GM23338 (cell line): ENCODE results near the gene GCNT2. TPM values are rescaled to one million over a fixed set of nuclear protein-coding genes. Genes with fewer than 3 reads are reported as not detected.

Experiments used
- ATAC-seq: fragments of 200-7000 bp; cut with Tn5 transposase; 3 replicates; pipeline ENCODE4 v1.9.1; 2020
- DNase-seq: peaks from one replicate; pipeline ENCODE4 v3.0.0-alpha.2; 2015; ENCODE audit warnings: low spot score
- H2AFZ ChIP-seq: fragments of 200-600 bp; sonication (generic); 2 replicates; pipeline ENCODE4 v1.8.0; 2016; ENCODE audit warnings: antibody characterized with exemption, mild to moderate bottlenecking, moderate library complexity
- H3F3A ChIP-seq: fragments of 200-600 bp; sonication (generic); replicated peaks from 2 replicates; pipeline ENCODE4 v1.8.0; 2017; ENCODE audit warnings: antibody characterized with exemption, mixed run types, low read depth
- H3K27ac ChIP-seq: fragments of 200-600 bp; sonication (generic); 2 replicates; pipeline ENCODE4 v1.6.1; 2016; ENCODE audit warnings: low read depth
- H3K27me3 ChIP-seq: fragments of 200-600 bp; sonication (generic); 2 replicates; pipeline ENCODE4 v1.8.0; 2016; ENCODE audit warnings: mild to moderate bottlenecking, mixed run types, moderate library complexity; ENCODE audit not compliant: insufficient read depth
- H3K36me3 ChIP-seq: fragments of 200-600 bp; sonication (generic); 2 replicates; pipeline ENCODE4 v1.8.0; 2016; ENCODE audit warnings: mild to moderate bottlenecking; ENCODE audit not compliant: insufficient read depth
- H3K4me1 ChIP-seq: fragments of 200-600 bp; sonication (generic); 2 replicates; pipeline ENCODE4 v1.8.0; 2016; ENCODE audit warnings: mild to moderate bottlenecking, moderate library complexity; ENCODE audit not compliant: insufficient read depth
- H3K4me2 ChIP-seq: fragments of 200-600 bp; sonication (generic); 2 replicates; pipeline ENCODE4 v1.7.1; 2017; ENCODE audit warnings: mixed run types
- H3K4me3 ChIP-seq: fragments of 200-600 bp; sonication (generic); 2 replicates; pipeline ENCODE4 v1.6.1; 2016; ENCODE audit warnings: mixed run types
- H3K79me2 ChIP-seq: fragments of 200-600 bp; sonication (generic); replicated peaks from 2 replicates; pipeline ENCODE4 v1.8.0; 2017; ENCODE audit warnings: mild to moderate bottlenecking; ENCODE audit not compliant: insufficient read depth
- H3K9me2 ChIP-seq: fragments of 200-600 bp; sonication (generic); 2 replicates; pipeline ENCODE4 v1.8.0; 2017; ENCODE audit not compliant: insufficient read depth
- H4K20me1 ChIP-seq: fragments of 200-600 bp; sonication (generic); replicated peaks from 2 replicates; pipeline ENCODE4 v1.8.0; 2017; ENCODE audit warnings: mild to moderate bottlenecking; ENCODE audit not compliant: insufficient read depth
- H3K27ac Mint-ChIP-seq: 2 replicates; pipeline ENCODE4 v1.8.0; 2020; ENCODE audit warnings: inconsistent platforms, mild to moderate bottlenecking, moderate library complexity, mixed read lengths
- H3K27me3 Mint-ChIP-seq: 3 replicates; pipeline ENCODE4 v1.8.0; 2022; ENCODE audit warnings: low read depth, mild to moderate bottlenecking, moderate library complexity, mixed read lengths, inconsistent platforms; ENCODE audit not compliant: insufficient read depth, poor library complexity
- H3K36me3 Mint-ChIP-seq: 3 replicates; pipeline ENCODE4 v1.8.0; 2021; ENCODE audit warnings: low read depth, mild to moderate bottlenecking, inconsistent platforms, moderate library complexity, mixed read lengths
- H3K4me1 Mint-ChIP-seq: 3 replicates; pipeline ENCODE4 v1.8.0; 2020; ENCODE audit warnings: mild to moderate bottlenecking, inconsistent platforms, mixed read lengths
- H3K4me3 Mint-ChIP-seq: 3 replicates; pipeline ENCODE4 v1.8.0; 2021; ENCODE audit warnings: moderate library complexity, mild to moderate bottlenecking, inconsistent platforms, mixed read lengths
- H3K9me3 Mint-ChIP-seq: 3 replicates; pipeline ENCODE4 v1.8.0; 2020; ENCODE audit warnings: moderate library complexity, mild to moderate bottlenecking, inconsistent platforms, mixed read lengths
- CREB1 ChIP-seq: fragments of 250-450 bp; sonication (Bioruptor Pico); IDR thresholded peaks from 2 replicates; pipeline ENCODE4 v1.5.0; 2020; ENCODE audit warnings: low read depth, mild to moderate bottlenecking, moderate library complexity
- EZH2 ChIP-seq: fragments of 200-600 bp; sonication (generic); IDR thresholded peaks from one replicate; pipeline ENCODE4 v1.8.0; 2017; ENCODE audit warnings: antibody characterized with exemption, mild to moderate bottlenecking, low read depth; ENCODE audit not compliant: unreplicated experiment
- EZH2phosphoT487 ChIP-seq: fragments of 200-600 bp; sonication (generic); IDR thresholded peaks from one replicate; pipeline ENCODE4 v1.8.1; 2018; ENCODE audit warnings: antibody characterized with exemption; ENCODE audit not compliant: unreplicated experiment
- JUNB ChIP-seq: IDR thresholded peaks from one replicate; pipeline ENCODE4 v1.6.1; 2016; ENCODE audit warnings: antibody characterized with exemption; ENCODE audit not compliant: unreplicated experiment
- NANOG ChIP-seq: IDR thresholded peaks from 2 replicates; pipeline ENCODE4 v1.6.1; 2016; ENCODE audit warnings: antibody characterized with exemption, borderline replicate concordance
- POLR2AphosphoS5 ChIP-seq: IDR thresholded peaks from 2 replicates; pipeline ENCODE4 v1.6.1; 2016; ENCODE audit warnings: antibody characterized with exemption, low read depth
- STAT1 ChIP-seq: IDR thresholded peaks from one replicate; pipeline ENCODE4 v1.6.1; 2016; ENCODE audit warnings: antibody characterized with exemption; ENCODE audit not compliant: unreplicated experiment
- ZNF114 ChIP-seq: fragments of 250-450 bp; sonication (Bioruptor Pico); IDR thresholded peaks from 2 replicates; pipeline ENCODE4 v1.5.0; 2020; ENCODE audit warnings: mild to moderate bottlenecking, moderate library complexity
- ZNF331 ChIP-seq: fragments of 250-450 bp; sonication (Bioruptor Pico); IDR thresholded peaks from 2 replicates; pipeline ENCODE4 v1.5.0; 2020; ENCODE audit warnings: low read depth, mild to moderate bottlenecking, moderate library complexity
- polyA plus RNA-seq: library from polyadenylated mRNA; unstranded; fragments of >200 nt; fragmentation: Nextera tagmentation; extraction: Ambion mirVana; gene quantifications from 2 replicates; pipeline ENCODE4 v1.2.1, GENCODE V29; 2016
- total RNA-seq: library from RNA; depleted of rRNA; stranded (reverse); fragments of >200 nt; shearing (Covaris generic); gene quantifications from 2 replicates; pipeline ENCODE4 v1.2.3, GENCODE V29; 2014
- TF ChIP-seq, protein P1 (sequence below): IDR thresholded peaks from one replicate; pipeline ENCODE4 v1.6.1; 2018; ENCODE audit warnings: antibody characterized with exemption; ENCODE audit not compliant: unreplicated experiment
- TF ChIP-seq, protein P2 (sequence below), 2 experiments: fragments of 200-600 bp in 1 of 2; sonication (generic) in 1 of 2; conservative IDR thresholded peaks; 2 replicates each; pipeline versions ENCODE4 v1.5.1 to v1.6.1; 2016 to 2017; ENCODE audit warnings: antibody characterized with exemption in 2 of 2, low read depth in 2 of 2, mild to moderate bottlenecking in 2 of 2, moderate library complexity in 1 of 2
- TF ChIP-seq, protein P3 (sequence below): IDR thresholded peaks from 2 replicates; pipeline ENCODE4 v1.6.1; 2016; ENCODE audit warnings: antibody characterized with exemption

Gene GCNT2
- total and polyA plus RNA-seq, 2 experiments from 2014 or later, result 28.3 to 137 TPM

DNA sequence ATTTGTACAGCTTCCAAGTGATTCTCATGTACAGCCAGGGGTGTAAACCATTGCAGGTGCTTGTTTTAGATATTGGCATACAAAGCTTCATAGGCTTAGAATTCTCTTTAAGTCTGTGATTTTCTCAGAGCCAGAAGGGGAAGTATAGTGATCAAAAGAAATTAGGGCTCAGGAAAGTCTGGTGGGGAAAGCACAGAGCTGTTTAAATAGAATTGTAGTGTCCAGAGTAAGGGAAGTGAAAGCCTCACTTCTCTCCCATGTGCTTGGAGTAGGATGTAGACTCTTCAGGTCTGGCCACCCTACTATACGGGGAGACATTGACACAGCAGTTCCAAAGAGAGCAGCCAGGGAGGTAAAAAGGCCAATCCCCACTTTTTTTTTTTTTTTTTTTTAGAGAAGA, 10.4 kb downstream of the GCNT2 start:
- ATAC-seq, result peak; percentile 28; the same call in 2 of the 3 replicates
- Histone ChIP-seq H2AFZ (no peak overlapping the region; the same call in 1 of the 2 replicates), H3K9me2 (no peaks in the 10 kb centered on the region; the same call in 1 of the 2 replicates), H3K4me3 (no peak overlapping the region), H3K36me3 (no peaks in the 10 kb centered on the region), H3K27ac (0 out of 2 replicates have a peak overlapping the region, but pooled peaks have one; percentile 22), H3F3A (peaks cover 7% of the 10 kb centered on the region; the same call in 1 of the 2 replicates), H3K27me3 (no peaks in the 10 kb centered on the region), H4K20me1 (no peaks in the 10 kb centered on the region), H3K4me1 (peaks cover 14% of the 10 kb centered on the region), H3K79me2 (no peaks in the 10 kb centered on the region), H3K4me2 (no peak overlapping the region)
- Mint-ChIP-seq H3K4me3 (no peak overlapping the region), H3K27ac (no peak overlapping the region), H3K27me3 (peaks cover 6% of the 10 kb centered on the region), H3K36me3 (peaks cover 6% of the 10 kb centered on the region; the same call in 1 of the 3 replicates), H3K9me3 (no peaks in the 10 kb centered on the region), H3K4me1 (peaks cover 36% of the 10 kb centered on the region)
- no peak for DNase-seq
- TF ChIP-seq EZH2phosphoT487 (no peak), CREB1 (CRISPR knock-in tag) (no peak), EZH2 (no peak), NANOG (no peak), ZNF114 (no peak)
- TF ChIP-seq, protein P1, sequence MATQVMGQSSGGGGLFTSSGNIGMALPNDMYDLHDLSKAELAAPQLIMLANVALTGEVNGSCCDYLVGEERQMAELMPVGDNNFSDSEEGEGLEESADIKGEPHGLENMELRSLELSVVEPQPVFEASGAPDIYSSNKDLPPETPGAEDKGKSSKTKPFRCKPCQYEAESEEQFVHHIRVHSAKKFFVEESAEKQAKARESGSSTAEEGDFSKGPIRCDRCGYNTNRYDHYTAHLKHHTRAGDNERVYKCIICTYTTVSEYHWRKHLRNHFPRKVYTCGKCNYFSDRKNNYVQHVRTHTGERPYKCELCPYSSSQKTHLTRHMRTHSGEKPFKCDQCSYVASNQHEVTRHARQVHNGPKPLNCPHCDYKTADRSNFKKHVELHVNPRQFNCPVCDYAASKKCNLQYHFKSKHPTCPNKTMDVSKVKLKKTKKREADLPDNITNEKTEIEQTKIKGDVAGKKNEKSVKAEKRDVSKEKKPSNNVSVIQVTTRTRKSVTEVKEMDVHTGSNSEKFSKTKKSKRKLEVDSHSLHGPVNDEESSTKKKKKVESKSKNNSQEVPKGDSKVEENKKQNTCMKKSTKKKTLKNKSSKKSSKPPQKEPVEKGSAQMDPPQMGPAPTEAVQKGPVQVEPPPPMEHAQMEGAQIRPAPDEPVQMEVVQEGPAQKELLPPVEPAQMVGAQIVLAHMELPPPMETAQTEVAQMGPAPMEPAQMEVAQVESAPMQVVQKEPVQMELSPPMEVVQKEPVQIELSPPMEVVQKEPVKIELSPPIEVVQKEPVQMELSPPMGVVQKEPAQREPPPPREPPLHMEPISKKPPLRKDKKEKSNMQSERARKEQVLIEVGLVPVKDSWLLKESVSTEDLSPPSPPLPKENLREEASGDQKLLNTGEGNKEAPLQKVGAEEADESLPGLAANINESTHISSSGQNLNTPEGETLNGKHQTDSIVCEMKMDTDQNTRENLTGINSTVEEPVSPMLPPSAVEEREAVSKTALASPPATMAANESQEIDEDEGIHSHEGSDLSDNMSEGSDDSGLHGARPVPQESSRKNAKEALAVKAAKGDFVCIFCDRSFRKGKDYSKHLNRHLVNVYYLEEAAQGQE, result no peak
- TF ChIP-seq, protein P2, sequence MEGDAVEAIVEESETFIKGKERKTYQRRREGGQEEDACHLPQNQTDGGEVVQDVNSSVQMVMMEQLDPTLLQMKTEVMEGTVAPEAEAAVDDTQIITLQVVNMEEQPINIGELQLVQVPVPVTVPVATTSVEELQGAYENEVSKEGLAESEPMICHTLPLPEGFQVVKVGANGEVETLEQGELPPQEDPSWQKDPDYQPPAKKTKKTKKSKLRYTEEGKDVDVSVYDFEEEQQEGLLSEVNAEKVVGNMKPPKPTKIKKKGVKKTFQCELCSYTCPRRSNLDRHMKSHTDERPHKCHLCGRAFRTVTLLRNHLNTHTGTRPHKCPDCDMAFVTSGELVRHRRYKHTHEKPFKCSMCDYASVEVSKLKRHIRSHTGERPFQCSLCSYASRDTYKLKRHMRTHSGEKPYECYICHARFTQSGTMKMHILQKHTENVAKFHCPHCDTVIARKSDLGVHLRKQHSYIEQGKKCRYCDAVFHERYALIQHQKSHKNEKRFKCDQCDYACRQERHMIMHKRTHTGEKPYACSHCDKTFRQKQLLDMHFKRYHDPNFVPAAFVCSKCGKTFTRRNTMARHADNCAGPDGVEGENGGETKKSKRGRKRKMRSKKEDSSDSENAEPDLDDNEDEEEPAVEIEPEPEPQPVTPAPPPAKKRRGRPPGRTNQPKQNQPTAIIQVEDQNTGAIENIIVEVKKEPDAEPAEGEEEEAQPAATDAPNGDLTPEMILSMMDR (conservative IDR thresholded peaks at IDR 0.05; ENCODE audit: low read depth in 2 of 2), result no peak

DNA sequence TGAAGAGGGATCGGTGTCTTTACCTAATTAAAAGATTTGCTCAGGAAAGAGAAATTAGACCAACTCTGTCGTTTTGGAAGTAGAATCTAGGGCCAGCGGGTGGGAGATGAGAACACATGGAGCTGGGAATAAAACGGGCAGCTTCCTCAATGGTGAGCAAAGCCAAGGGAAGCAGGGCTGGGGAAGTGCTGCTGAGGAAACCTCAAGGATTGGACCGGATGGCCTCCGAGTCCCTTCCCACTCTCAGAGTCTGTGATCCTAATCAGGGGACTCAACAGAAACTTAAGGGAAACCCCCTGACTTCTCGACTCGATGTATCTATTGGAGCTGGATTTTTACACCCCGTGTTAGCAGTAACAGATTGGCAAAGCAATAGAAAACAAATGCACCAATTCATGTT, 10.8 kb downstream of the GCNT2 start:
- Mint-ChIP-seq H3K4me3 (no peak overlapping the region), H3K9me3 (no peaks in the 10 kb centered on the region), H3K4me1 (peaks cover 36% of the 10 kb centered on the region), H3K36me3 (peaks cover 6% of the 10 kb centered on the region; the same call in 1 of the 3 replicates), H3K27me3 (peaks cover 8% of the 10 kb centered on the region), H3K27ac (peak overlapping the region; percentile 46; the same call in 1 of the 2 replicates)
- Histone ChIP-seq H3K27ac (0 out of 2 replicates have a peak overlapping the region, but pooled peaks have one; percentile 22), H3K4me2 (no peak overlapping the region), H3K79me2 (no peaks in the 10 kb centered on the region), H3K4me3 (no peak overlapping the region), H3K36me3 (no peaks in the 10 kb centered on the region), H4K20me1 (no peaks in the 10 kb centered on the region), H3K27me3 (no peaks in the 10 kb centered on the region), H3K9me2 (no peaks in the 10 kb centered on the region; the same call in 1 of the 2 replicates), H2AFZ (peak overlapping the region; percentile 16; the same call in 1 of the 2 replicates), H3F3A (peaks cover 7% of the 10 kb centered on the region; the same call in 1 of the 2 replicates), H3K4me1 (peaks cover 14% of the 10 kb centered on the region)
- DNase-seq (no peak), ATAC-seq (peak; percentile 33)
- TF ChIP-seq, protein P3, sequence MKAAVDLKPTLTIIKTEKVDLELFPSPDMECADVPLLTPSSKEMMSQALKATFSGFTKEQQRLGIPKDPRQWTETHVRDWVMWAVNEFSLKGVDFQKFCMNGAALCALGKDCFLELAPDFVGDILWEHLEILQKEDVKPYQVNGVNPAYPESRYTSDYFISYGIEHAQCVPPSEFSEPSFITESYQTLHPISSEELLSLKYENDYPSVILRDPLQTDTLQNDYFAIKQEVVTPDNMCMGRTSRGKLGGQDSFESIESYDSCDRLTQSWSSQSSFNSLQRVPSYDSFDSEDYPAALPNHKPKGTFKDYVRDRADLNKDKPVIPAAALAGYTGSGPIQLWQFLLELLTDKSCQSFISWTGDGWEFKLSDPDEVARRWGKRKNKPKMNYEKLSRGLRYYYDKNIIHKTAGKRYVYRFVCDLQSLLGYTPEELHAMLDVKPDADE, result no peak
- TF ChIP-seq JUNB (no peak), POLR2AphosphoS5 (no peak), ZNF331 (no peak), CREB1 (CRISPR knock-in tag) (no peak), NANOG (no peak), EZH2phosphoT487 (no peak), STAT1 (no peak), ZNF114 (no peak)
- TF ChIP-seq, protein P2 (conservative IDR thresholded peaks at IDR 0.05; ENCODE audit: low read depth in 2 of 2), result no peak
